ENCODE data around the gene THBS3.
"Not testable (repeated sequence)": the region's sequence is repeated elsewhere in the genome, so short reads cannot be mapped to it uniquely, and the experiment has no call there.

THBS3 gene

GRCh38 chr1:155245163-155245524, 37.4 kb upstream of the THBS3 start:
- Histone ChIP-seq H3K36me3 (ENCODE audit: insufficient read depth, low read length) (no peaks in the 10 kb centered on the region; the same call in 1 of the 2 replicates), H3K9me3 (ENCODE audit: control insufficient read depth, insufficient read depth, low read length) (no peaks in the 10 kb centered on the region), H3K9ac (ENCODE audit: low read depth, low read length) (peak overlapping the region; percentile 31), H3K4me1 (ENCODE audit: insufficient read depth, low read length) (peaks cover 5% of the 10 kb centered on the region; the same call in 1 of the 2 replicates)

GRCh38 chr1:155244368-155245162, 36.9 kb upstream of the THBS3 start:
- H3K36me3 ChIP-seq (ENCODE audit: insufficient read depth, low read length) = no peaks in the 10 kb centered on the region; the same call in 1 of the 2 replicates
- no peaks in the 10 kb centered on the region for H3K9me3 ChIP-seq (ENCODE audit: control insufficient read depth, insufficient read depth, low read length)
- peaks cover 5% of the 10 kb centered on the region; the same call in 1 of the 2 replicates for H3K4me1 ChIP-seq (ENCODE audit: insufficient read depth, low read length)
- H3K9ac ChIP-seq (ENCODE audit: low read depth, low read length) = peak overlapping the region; percentile 31

- Histone ChIP-seq H3K4me1 (ENCODE audit: insufficient read depth, low read length) (peaks cover 5% of the 10 kb centered on the region; the same call in 1 of the 2 replicates), H3K36me3 (ENCODE audit: insufficient read depth, low read length) (no peaks in the 10 kb centered on the region), H3K9ac (ENCODE audit: low read depth, low read length) (peak overlapping the region; percentile 31; the same call in 1 of the 2 replicates), H3K9me3 (ENCODE audit: control insufficient read depth, insufficient read depth, low read length) (no peaks in the 10 kb centered on the region)
These were observed 35.2 kb upstream of the THBS3 start for GRCh38 chr1:155242805-155243358.

GRCh38 chr1:155241841-155242264, 34.2 kb upstream of the THBS3 start:
- H3K9ac ChIP-seq (ENCODE audit: low read depth, low read length) = no peak overlapping the region

GRCh38 chr1:155241069-155241679, 33.5 kb upstream of the THBS3 start:
- Histone ChIP-seq H3K9me3 (ENCODE audit: control insufficient read depth, insufficient read depth, low read length) (no peaks in the 10 kb centered on the region), H3K9ac (ENCODE audit: low read depth, low read length) (no peak overlapping the region; the same call in 1 of the 2 replicates), H3K4me1 (ENCODE audit: insufficient read depth, low read length) (peaks cover 5% of the 10 kb centered on the region; the same call in 1 of the 2 replicates), H3K36me3 (ENCODE audit: insufficient read depth, low read length) (no peaks in the 10 kb centered on the region)

More at GRCh38 chr1:155241841-155242264, 34.2 kb upstream of the THBS3 start:
- no peaks in the 10 kb centered on the region for H3K9me3 ChIP-seq (ENCODE audit: control insufficient read depth, insufficient read depth, low read length)
- H3K36me3 ChIP-seq (ENCODE audit: insufficient read depth, low read length) = no peaks in the 10 kb centered on the region
- peaks cover 5% of the 10 kb centered on the region; the same call in 1 of the 2 replicates for H3K4me1 ChIP-seq (ENCODE audit: insufficient read depth, low read length)

- H3K36me3 ChIP-seq (ENCODE audit: insufficient read depth, low read length) = no peaks in the 10 kb centered on the region
- H3K4me1 ChIP-seq (ENCODE audit: insufficient read depth, low read length) = no peaks in the 10 kb centered on the region
- H3K9me3 ChIP-seq (ENCODE audit: control insufficient read depth, insufficient read depth, low read length) = no peaks in the 10 kb centered on the region
- no peak overlapping the region for H3K9ac ChIP-seq (ENCODE audit: low read depth, low read length)
These were observed 28.8 kb upstream of the THBS3 start for GRCh38 chr1:155236451-155236850.

GRCh38 chr1:155235375-155235774, 27.7 kb upstream of the THBS3 start:
- H3K9me3 ChIP-seq (ENCODE audit: control insufficient read depth, insufficient read depth, low read length); H3K9ac ChIP-seq (ENCODE audit: low read depth, low read length); H3K36me3 ChIP-seq (ENCODE audit: insufficient read depth, low read length); H3K4me1 ChIP-seq (ENCODE audit: insufficient read depth, low read length): not testable (repeated sequence)

- H3K9me3 ChIP-seq (ENCODE audit: control insufficient read depth, insufficient read depth, low read length); H3K9ac ChIP-seq (ENCODE audit: low read depth, low read length); H3K4me1 ChIP-seq (ENCODE audit: insufficient read depth, low read length); H3K36me3 ChIP-seq (ENCODE audit: insufficient read depth, low read length): not testable (repeated sequence)
These were observed 25.8 kb upstream of the THBS3 start for GRCh38 chr1:155233502-155233901.

- H3K4me1 ChIP-seq (ENCODE audit: insufficient read depth, low read length); H3K9me3 ChIP-seq (ENCODE audit: control insufficient read depth, insufficient read depth, low read length); H3K9ac ChIP-seq (ENCODE audit: low read depth, low read length); H3K36me3 ChIP-seq (ENCODE audit: insufficient read depth, low read length): not testable (repeated sequence)
These were observed 24.6 kb upstream of the THBS3 start for GRCh38 chr1:155232001-155232978.

GRCh38 chr1:155231302-155231701, 23.6 kb upstream of the THBS3 start:
- H3K4me1 ChIP-seq (ENCODE audit: insufficient read depth, low read length); H3K36me3 ChIP-seq (ENCODE audit: insufficient read depth, low read length); H3K9ac ChIP-seq (ENCODE audit: low read depth, low read length); H3K9me3 ChIP-seq (ENCODE audit: control insufficient read depth, insufficient read depth, low read length): not testable (repeated sequence)

GRCh38 chr1:155228096-155228427, 20.4 kb upstream of the THBS3 start:
- H3K4me1 ChIP-seq (ENCODE audit: insufficient read depth, low read length) = peaks cover 22% of the 10 kb centered on the region
- peak overlapping the region; percentile 64 for H3K9ac ChIP-seq (ENCODE audit: low read depth, low read length)
- H3K36me3 ChIP-seq (ENCODE audit: insufficient read depth, low read length) = no peaks in the 10 kb centered on the region
- no peaks in the 10 kb centered on the region for H3K9me3 ChIP-seq (ENCODE audit: control insufficient read depth, insufficient read depth, low read length)

- no peaks in the 10 kb centered on the region for H3K36me3 ChIP-seq (ENCODE audit: insufficient read depth, low read length)
- peak overlapping the region; percentile 77 for H3K9ac ChIP-seq (ENCODE audit: low read depth, low read length)
- peaks cover 22% of the 10 kb centered on the region for H3K4me1 ChIP-seq (ENCODE audit: insufficient read depth, low read length)
- H3K9me3 ChIP-seq (ENCODE audit: control insufficient read depth, insufficient read depth, low read length) = no peaks in the 10 kb centered on the region
These were observed 19.8 kb upstream of the THBS3 start for GRCh38 chr1:155227261-155228095.

- H3K4me1 ChIP-seq (ENCODE audit: insufficient read depth, low read length) = peaks cover 22% of the 10 kb centered on the region
- no peaks in the 10 kb centered on the region for H3K36me3 ChIP-seq (ENCODE audit: insufficient read depth, low read length)
- H3K9me3 ChIP-seq (ENCODE audit: control insufficient read depth, insufficient read depth, low read length) = no peaks in the 10 kb centered on the region
- H3K9ac ChIP-seq (ENCODE audit: low read depth, low read length) = peak overlapping the region; percentile 77
These were observed 19.2 kb upstream of the THBS3 start for GRCh38 chr1:155226910-155227260.

Measured in ES-I3 (cell line).